ENCODE measurements around the gene GATD1.
A peak's percentile ranks its signal among the peaks of the same experiment; 100 is the strongest.

Gene GATD1

GRCh38 chr11:818396-819128, 41.3 kb upstream of the GATD1 start, which contains the start of gene PNPLA2:
Gene PNPLA2 (plus strand): TSS chr11:818914. CDS start chr11:819719, 805 bp downstream.
- Histone ChIP-seq H3K4me1 (ENCODE audit: insufficient read depth, insufficient read length) (peaks cover 21% of the 10 kb centered on the region), H3K9ac (ENCODE audit: insufficient read length, low read depth) (peak within 1 kb of the TSS; percentile 91), H3K4me3 (ENCODE audit: insufficient read length, low read depth) (peak within 1 kb of the TSS; percentile 95), H3K9me3 (ENCODE audit: insufficient read depth, low read length) (no peaks in the 10 kb centered on the region), H3K36me3 (ENCODE audit: insufficient read depth, insufficient read length, low read length) (peaks cover 42% of the 10 kb centered on the region), H3K27me3 (ENCODE audit: insufficient read depth, insufficient read length) (peaks cover 10% of the 10 kb centered on the region)
- no peak for DNase-seq (ENCODE audit: low read depth, low spot score)
- TF ChIP-seq ZNF274 (IDR thresholded peaks at IDR 0.05; ENCODE audit: low read depth, low read length), result no peak
- TF ChIP-seq YY1 (IDR thresholded peaks at IDR 0.05; ENCODE audit: insufficient read depth, insufficient read length), result no peak
- TF ChIP-seq SUZ12 (IDR thresholded peaks at IDR 0.05; ENCODE audit: extremely low read depth, insufficient read depth, insufficient read length), result no peak

DNA sequence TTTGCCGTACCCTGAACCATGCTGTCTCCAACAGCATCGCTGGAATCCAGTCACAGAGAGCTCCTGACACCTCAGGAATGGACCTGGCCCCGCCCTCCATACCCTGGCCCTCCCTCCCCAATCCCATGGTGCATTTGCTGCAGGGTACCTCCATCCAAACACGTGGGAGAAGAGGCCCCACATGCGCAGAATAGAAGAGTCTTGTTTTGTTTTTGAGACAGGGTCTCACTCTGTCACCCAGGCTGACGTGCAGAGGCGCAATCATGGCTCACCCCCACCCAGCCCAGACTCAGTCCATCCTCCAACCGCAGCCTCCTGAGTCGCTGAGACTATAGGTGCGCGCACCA, 39.1 kb upstream of the GATD1 start:
- Histone ChIP-seq H3K4me3 (ENCODE audit: insufficient read length, low read depth) (no peak overlapping the region), H3K36me3 (ENCODE audit: insufficient read depth, insufficient read length, low read length) (peaks cover 48% of the 10 kb centered on the region), H3K9me3 (ENCODE audit: insufficient read depth, low read length) (no peaks in the 10 kb centered on the region), H3K27me3 (ENCODE audit: insufficient read depth, insufficient read length) (peaks cover 10% of the 10 kb centered on the region), H3K9ac (ENCODE audit: insufficient read length, low read depth) (no peak overlapping the region), H3K4me1 (ENCODE audit: insufficient read depth, insufficient read length) (peaks cover 30% of the 10 kb centered on the region)
- TF ChIP-seq YY1 (IDR thresholded peaks at IDR 0.05; ENCODE audit: insufficient read depth, insufficient read length), result no peak
- no peak for TF ChIP-seq SUZ12 (IDR thresholded peaks at IDR 0.05; ENCODE audit: extremely low read depth, insufficient read depth, insufficient read length)
- TF ChIP-seq ZNF274 (IDR thresholded peaks at IDR 0.05; ENCODE audit: low read depth, low read length), result no peak
- no peak for DNase-seq (ENCODE audit: low read depth, low spot score)

- peaks cover 6% of the 10 kb centered on the region for H3K27me3 ChIP-seq (ENCODE audit: insufficient read depth, insufficient read length)
- no peak for DNase-seq (ENCODE audit: low read depth, low spot score)
- H3K4me1 ChIP-seq (ENCODE audit: insufficient read depth, insufficient read length), result peaks cover 26% of the 10 kb centered on the region
- no peak for TF ChIP-seq SUZ12 (IDR thresholded peaks at IDR 0.05; ENCODE audit: extremely low read depth, insufficient read depth, insufficient read length)
- TF ChIP-seq YY1 (IDR thresholded peaks at IDR 0.05; ENCODE audit: insufficient read depth, insufficient read length), result no peak
- TF ChIP-seq ZNF274 (IDR thresholded peaks at IDR 0.05; ENCODE audit: low read depth, low read length), result no peak
- peak overlapping the region; percentile 57 for H3K9ac ChIP-seq (ENCODE audit: insufficient read length, low read depth)
- H3K4me3 ChIP-seq (ENCODE audit: insufficient read length, low read depth), result no peak overlapping the region
- H3K36me3 ChIP-seq (ENCODE audit: insufficient read depth, insufficient read length, low read length), result peaks cover 48% of the 10 kb centered on the region
- H3K9me3 ChIP-seq (ENCODE audit: insufficient read depth, low read length), result no peaks in the 10 kb centered on the region
These were observed 38.6 kb upstream of the GATD1 start for GRCh38 chr11:815675-816432.

- Histone ChIP-seq H3K9ac (ENCODE audit: insufficient read length, low read depth) (peak overlapping the region; percentile 44), H3K27me3 (ENCODE audit: insufficient read depth, insufficient read length) (no peaks in the 10 kb centered on the region), H3K36me3 (ENCODE audit: insufficient read depth, insufficient read length, low read length) (peaks cover 56% of the 10 kb centered on the region), H3K4me1 (ENCODE audit: insufficient read depth, insufficient read length) (peaks cover 14% of the 10 kb centered on the region), H3K9me3 (ENCODE audit: insufficient read depth, low read length) (no peaks in the 10 kb centered on the region), H3K4me3 (ENCODE audit: insufficient read length, low read depth) (no peak overlapping the region)
- TF ChIP-seq SUZ12 (IDR thresholded peaks at IDR 0.05; ENCODE audit: extremely low read depth, insufficient read depth, insufficient read length) (no peak), YY1 (IDR thresholded peaks at IDR 0.05; ENCODE audit: insufficient read depth, insufficient read length) (no peak), ZNF274 (IDR thresholded peaks at IDR 0.05; ENCODE audit: low read depth, low read length) (no peak)
- DNase-seq (ENCODE audit: low read depth, low spot score), result no peak
These were observed 36.3 kb upstream of the GATD1 start for GRCh38 chr11:813456-814096.

DNA sequence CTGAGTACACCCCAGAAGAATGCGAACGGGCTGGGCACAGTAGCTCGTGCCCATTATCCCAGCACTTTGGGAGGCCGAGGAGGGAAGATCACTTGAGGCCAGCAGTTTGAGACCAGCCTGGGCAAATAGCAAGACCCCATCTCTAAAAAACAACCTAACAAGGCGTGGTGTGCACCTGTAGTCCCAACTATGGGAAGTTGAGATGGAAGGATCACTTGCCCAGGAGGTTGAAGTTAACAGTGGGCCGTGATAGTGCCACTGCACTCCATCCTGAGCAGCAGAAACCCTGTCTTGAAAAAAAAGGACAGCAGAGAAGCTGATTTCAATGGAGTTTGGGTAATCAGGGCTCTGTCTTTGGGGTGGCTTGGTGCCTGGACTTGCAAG, 35.8 kb upstream of the GATD1 start:
- peaks cover 56% of the 10 kb centered on the region for H3K36me3 ChIP-seq (ENCODE audit: insufficient read depth, insufficient read length, low read length)
- H3K4me3 ChIP-seq (ENCODE audit: insufficient read length, low read depth), result no peak overlapping the region
- peak overlapping the region; percentile 44 for H3K9ac ChIP-seq (ENCODE audit: insufficient read length, low read depth)
- DNase-seq (ENCODE audit: low read depth, low spot score), result no peak
- no peaks in the 10 kb centered on the region for H3K9me3 ChIP-seq (ENCODE audit: insufficient read depth, low read length)
- peaks cover 12% of the 10 kb centered on the region for H3K4me1 ChIP-seq (ENCODE audit: insufficient read depth, insufficient read length)
- no peaks in the 10 kb centered on the region for H3K27me3 ChIP-seq (ENCODE audit: insufficient read depth, insufficient read length)
- TF ChIP-seq SUZ12 (IDR thresholded peaks at IDR 0.05; ENCODE audit: extremely low read depth, insufficient read depth, insufficient read length) (no peak), ZNF274 (IDR thresholded peaks at IDR 0.05; ENCODE audit: low read depth, low read length) (no peak), YY1 (IDR thresholded peaks at IDR 0.05; ENCODE audit: insufficient read depth, insufficient read length) (no peak)

GRCh38 chr11:812390-812789, 35.1 kb upstream of the GATD1 start:
- Histone ChIP-seq H3K4me3 (ENCODE audit: insufficient read length, low read depth) (no peak overlapping the region), H3K27me3 (ENCODE audit: insufficient read depth, insufficient read length) (no peaks in the 10 kb centered on the region), H3K9me3 (ENCODE audit: insufficient read depth, low read length) (no peaks in the 10 kb centered on the region), H3K36me3 (ENCODE audit: insufficient read depth, insufficient read length, low read length) (peaks cover 56% of the 10 kb centered on the region), H3K9ac (ENCODE audit: insufficient read length, low read depth) (peak overlapping the region; percentile 98), H3K4me1 (ENCODE audit: insufficient read depth, insufficient read length) (peaks cover 12% of the 10 kb centered on the region)
- no peak for TF ChIP-seq SUZ12 (IDR thresholded peaks at IDR 0.05; ENCODE audit: extremely low read depth, insufficient read depth, insufficient read length)
- no peak for TF ChIP-seq ZNF274 (IDR thresholded peaks at IDR 0.05; ENCODE audit: low read depth, low read length)
- TF ChIP-seq YY1 (IDR thresholded peaks at IDR 0.05; ENCODE audit: insufficient read depth, insufficient read length), result no peak
- DNase-seq (ENCODE audit: low read depth, low spot score), result no peak

All from NT2/D1 (cell line).